HEK293 (cell line): ENCODE measurements around the gene MRGPRE.

Experiments
- CTCF ChIA-PET: fragments of 350-600 bp; formaldehyde crosslinking; extraction: SDS; loops from one replicate; lab custom pipeline; 2021; ENCODE audit warnings: antibody characterized with exemption; lab: Yijun Ruan, JAX
- POLR2A ChIA-PET: fragments of 300-600 bp; formaldehyde crosslinking; extraction: SDS; loops from one replicate; lab custom pipeline; 2020; ENCODE audit warnings: antibody characterized with exemption, inconsistent platforms; lab: Yijun Ruan, JAX
- H3K27ac ChIP-seq: fragments of 200-500 bp; sonication (Bioruptor generic); 2 replicates; pipeline ENCODE4 v1.5.1; 2014; ENCODE audit warnings: low read depth, low read length, control low read depth, inconsistent platforms; ENCODE audit errors: extremely low read depth
- H3K36me3 ChIP-seq, 2 experiments: fragments of 200-500 bp in 1 of 2; sonication (Bioruptor generic) in 1 of 2; 1 replicate in 1 of 2; 2 replicates in 1 of 2; pipeline ENCODE4 v1.5.1; 2014 to 2017; ENCODE audit warnings: inconsistent platforms in 2 of 2, low read length in 2 of 2; ENCODE audit not compliant: control insufficient read depth in 2 of 2, insufficient read depth in 1 of 2
- H3K4me1 ChIP-seq: fragments of 200-500 bp; sonication (Bioruptor generic); 2 replicates; pipeline ENCODE4 v1.5.1; 2014; ENCODE audit warnings: mild to moderate bottlenecking, low read length, inconsistent platforms; ENCODE audit not compliant: control insufficient read depth, insufficient read depth
- H3K4me3 ChIP-seq: 2 replicates; pipeline ENCODE4 v1.5.1; 2011; ENCODE audit warnings: low read depth, mild to moderate bottlenecking, control low read depth, low read length, moderate library complexity
- H3K9me3 ChIP-seq: fragments of 200-500 bp; sonication (Bioruptor generic); 2 replicates; pipeline ENCODE4 v1.5.1; 2014; ENCODE audit warnings: low read depth, low read length, inconsistent platforms; ENCODE audit not compliant: control insufficient read depth, insufficient read depth
- ELK4 ChIP-seq: IDR thresholded peaks from 2 replicates; pipeline ENCODE4 v1.6.1; 2011; ENCODE audit warnings: mild to moderate bottlenecking, low read depth, low read length, borderline replicate concordance
- KLF17 ChIP-seq: fragments of 450-650 bp; formaldehyde crosslinking; IDR thresholded peaks from 2 replicates; pipeline ENCODE4 v1.5.1; 2016; ENCODE audit warnings: missing biosample characterization, missing genetic modification characterization
- SCRT2 ChIP-seq: fragments of 450-650 bp; formaldehyde crosslinking; IDR thresholded peaks from 2 replicates; pipeline ENCODE4 v1.5.1; 2016; ENCODE audit warnings: missing biosample characterization, missing genetic modification characterization
- TSHZ1 ChIP-seq: fragments of 450-650 bp; formaldehyde crosslinking; IDR thresholded peaks from 2 replicates; pipeline ENCODE4 v1.5.1; 2016; ENCODE audit warnings: missing biosample characterization, missing genetic modification characterization, borderline replicate concordance
- ZBTB26 ChIP-seq: fragments of 450-650 bp; formaldehyde crosslinking; optimal IDR thresholded peaks from 2 replicates; pipeline ENCODE3; 2016; ENCODE audit warnings: missing biosample characterization, mild to moderate bottlenecking, missing genetic modification characterization
- ZBTB48 ChIP-seq: fragments of 450-650 bp; formaldehyde crosslinking; IDR thresholded peaks from 2 replicates; pipeline ENCODE4 v1.5.1; 2016; ENCODE audit warnings: missing biosample characterization, missing genetic modification characterization
- ZBTB6 ChIP-seq: fragments of 450-650 bp; formaldehyde crosslinking; IDR thresholded peaks from 2 replicates; pipeline ENCODE4 v1.5.1; 2017; ENCODE audit warnings: missing biosample characterization, missing genetic modification characterization
- ZEB2 ChIP-seq: fragments of 450-650 bp; formaldehyde crosslinking; IDR thresholded peaks from 2 replicates; pipeline ENCODE4 v1.5.1; 2016; ENCODE audit warnings: missing biosample characterization, missing genetic modification characterization
- ZNF114 ChIP-seq: fragments of 450-650 bp; formaldehyde crosslinking; IDR thresholded peaks from 2 replicates; pipeline ENCODE4 v1.5.0; 2017; ENCODE audit warnings: missing biosample characterization, missing genetic modification characterization
- ZNF138 ChIP-seq: fragments of 450-650 bp; formaldehyde crosslinking; IDR thresholded peaks from 2 replicates; pipeline ENCODE4 v1.5.1; 2016; ENCODE audit warnings: missing biosample characterization, missing genetic modification characterization, borderline replicate concordance
- ZNF354C ChIP-seq: fragments of 450-650 bp; formaldehyde crosslinking; IDR thresholded peaks from 2 replicates; pipeline ENCODE4 v1.5.1; 2016; ENCODE audit warnings: missing biosample characterization, missing genetic modification characterization, low read depth, borderline replicate concordance
- ZNF362 ChIP-seq: fragments of 450-650 bp; formaldehyde crosslinking; IDR thresholded peaks from 2 replicates; pipeline ENCODE4 v1.5.1; 2016; ENCODE audit warnings: missing biosample characterization, missing genetic modification characterization
- ZNF433 ChIP-seq: fragments of 450-650 bp; formaldehyde crosslinking; IDR thresholded peaks from 2 replicates; pipeline ENCODE4 v1.5.1; 2016; ENCODE audit warnings: missing biosample characterization, missing genetic modification characterization, low read depth
- ZNF624 ChIP-seq: fragments of 450-650 bp; formaldehyde crosslinking; IDR thresholded peaks from 2 replicates; pipeline ENCODE4 v1.5.1; 2017; ENCODE audit warnings: missing biosample characterization, missing genetic modification characterization
- ZNF626 ChIP-seq: fragments of 450-650 bp; sonication (Bioruptor Pico); formaldehyde crosslinking; IDR thresholded peaks from 2 replicates; pipeline ENCODE4 v1.5.1; 2018; ENCODE audit warnings: missing biosample characterization, missing genetic modification characterization, inconsistent platforms
- ZNF791 ChIP-seq: fragments of 450-650 bp; formaldehyde crosslinking; IDR thresholded peaks from 2 replicates; pipeline ENCODE4 v1.5.1; 2016; ENCODE audit warnings: missing biosample characterization, missing genetic modification characterization
- ZNF830 ChIP-seq: fragments of 450-650 bp; IDR thresholded peaks from 2 replicates; pipeline ENCODE4 v1.5.0; 2018; ENCODE audit warnings: missing biosample characterization, missing genetic modification characterization, low read depth, mild to moderate bottlenecking, moderate library complexity
- ZNF843 ChIP-seq: fragments of 450-650 bp; formaldehyde crosslinking; IDR thresholded peaks from 2 replicates; pipeline ENCODE4 v1.5.1; 2016; ENCODE audit warnings: missing biosample characterization, missing genetic modification characterization
- ZSCAN18 ChIP-seq: fragments of 450-650 bp; formaldehyde crosslinking; IDR thresholded peaks from 2 replicates; pipeline ENCODE4 v1.5.1; 2016; ENCODE audit warnings: missing biosample characterization, missing genetic modification characterization

The MRGPRE gene

GRCh38 chr11:3180869-3181268 is 51.3 kb downstream of the MRGPRE start:
- H3K9me3 ChIP-seq = no peaks in the 10 kb centered on the region
- no peak overlapping the region for H3K4me3 ChIP-seq
- CTCF ChIA-PET = no interaction called here
- H3K4me1 ChIP-seq = no peaks in the 10 kb centered on the region
- POLR2A ChIA-PET = no interaction called here
- H3K27ac ChIP-seq = no peak overlapping the region
- no peak for TF ChIP-seq ZNF433 (tag by site-specific recombination)
- no peak for TF ChIP-seq ZNF138 (tag by site-specific recombination)
- TF ChIP-seq ZSCAN18 (tag by site-specific recombination) = no peak
- TF ChIP-seq ZNF626 (tag by site-specific recombination) = no peak
- no peak for TF ChIP-seq ZNF791 (tag by site-specific recombination)
- no peak for TF ChIP-seq ZNF843 (tag by site-specific recombination)
- no peak for TF ChIP-seq ZBTB6 (tag by site-specific recombination)
- no peak for TF ChIP-seq ZBTB48 (tag by site-specific recombination)
- no peak for TF ChIP-seq ZBTB26 (tag by site-specific recombination)
- TF ChIP-seq ZNF624 (tag by site-specific recombination) = no peak
- no peak for TF ChIP-seq SCRT2
- no peak for TF ChIP-seq ZNF362 (tag by site-specific recombination)
- no peak for TF ChIP-seq ELK4
- no peak for TF ChIP-seq ZNF354C
- no peak for TF ChIP-seq ZEB2 (tag by site-specific recombination)
- no peaks in the 10 kb centered on the region for H3K36me3 ChIP-seq

GRCh38 chr11:3178349-3178748 is 53.9 kb downstream of the MRGPRE start:
- TF ChIP-seq ZNF138 (tag by site-specific recombination) = no peak
- TF ChIP-seq ZNF114 (tag by site-specific recombination) = no peak
- no peak for TF ChIP-seq KLF17 (tag by site-specific recombination)
- TF ChIP-seq TSHZ1 = no peak
- TF ChIP-seq ZNF830 (tag by site-specific recombination) = no peak
- Histone ChIP-seq H3K4me3 (no peak overlapping the region), H3K9me3 (no peaks in the 10 kb centered on the region), H3K27ac (no peak overlapping the region), H3K4me1 (no peaks in the 10 kb centered on the region), H3K36me3 (no peaks in the 10 kb centered on the region)
- ChIA-PET CTCF (no interaction called here), POLR2A (no interaction called here)
